ENCODE measurements around the gene EFEMP2.

DNA sequence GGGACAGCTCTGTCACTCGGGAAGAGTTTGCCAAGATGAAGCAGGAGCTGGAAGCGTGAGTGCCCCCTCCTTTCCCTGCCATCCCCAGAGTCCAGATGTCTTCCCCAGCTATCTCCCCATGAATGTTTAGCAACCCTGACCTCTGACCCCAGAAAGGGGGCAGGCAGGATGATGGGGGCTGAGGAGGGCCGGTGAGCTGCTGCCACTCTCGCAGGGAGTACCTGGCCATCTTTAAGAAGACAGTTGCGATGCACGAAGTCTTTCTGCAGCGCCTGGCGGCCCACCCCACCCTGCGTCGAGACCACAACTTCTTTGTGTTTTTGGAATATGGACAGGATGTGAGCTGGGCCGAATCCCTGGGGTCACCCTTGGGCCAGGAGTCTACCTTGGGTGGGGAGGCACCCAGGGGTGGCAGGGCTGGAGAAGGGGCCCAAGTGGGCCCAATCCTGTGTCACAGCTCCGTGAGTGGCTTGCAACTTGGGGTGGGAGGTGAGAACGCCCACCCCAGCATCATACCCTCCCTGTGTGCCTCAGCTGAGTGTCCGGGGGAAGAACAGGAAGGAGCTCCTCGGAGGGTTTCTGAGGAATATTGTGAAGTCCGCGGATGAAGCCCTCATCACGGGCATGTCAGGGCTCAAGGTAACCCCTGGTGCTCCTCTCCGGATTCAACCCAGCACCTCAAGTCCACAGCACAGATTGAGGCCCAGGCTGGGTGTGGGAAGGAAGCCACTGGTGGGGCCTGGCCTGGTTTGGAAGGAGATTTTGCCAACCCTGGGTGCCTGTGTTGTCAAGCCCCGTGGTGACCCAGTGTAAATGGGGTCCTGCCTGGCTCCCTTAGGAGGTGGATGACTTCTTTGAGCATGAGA, 22.1 kb downstream of the EFEMP2 start:
- TF ChIP-seq, protein P1, sequence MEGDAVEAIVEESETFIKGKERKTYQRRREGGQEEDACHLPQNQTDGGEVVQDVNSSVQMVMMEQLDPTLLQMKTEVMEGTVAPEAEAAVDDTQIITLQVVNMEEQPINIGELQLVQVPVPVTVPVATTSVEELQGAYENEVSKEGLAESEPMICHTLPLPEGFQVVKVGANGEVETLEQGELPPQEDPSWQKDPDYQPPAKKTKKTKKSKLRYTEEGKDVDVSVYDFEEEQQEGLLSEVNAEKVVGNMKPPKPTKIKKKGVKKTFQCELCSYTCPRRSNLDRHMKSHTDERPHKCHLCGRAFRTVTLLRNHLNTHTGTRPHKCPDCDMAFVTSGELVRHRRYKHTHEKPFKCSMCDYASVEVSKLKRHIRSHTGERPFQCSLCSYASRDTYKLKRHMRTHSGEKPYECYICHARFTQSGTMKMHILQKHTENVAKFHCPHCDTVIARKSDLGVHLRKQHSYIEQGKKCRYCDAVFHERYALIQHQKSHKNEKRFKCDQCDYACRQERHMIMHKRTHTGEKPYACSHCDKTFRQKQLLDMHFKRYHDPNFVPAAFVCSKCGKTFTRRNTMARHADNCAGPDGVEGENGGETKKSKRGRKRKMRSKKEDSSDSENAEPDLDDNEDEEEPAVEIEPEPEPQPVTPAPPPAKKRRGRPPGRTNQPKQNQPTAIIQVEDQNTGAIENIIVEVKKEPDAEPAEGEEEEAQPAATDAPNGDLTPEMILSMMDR (IDR thresholded peaks at IDR 0.05), result no peak
- TF ChIP-seq EZH2phosphoT487 (IDR thresholded peaks at IDR 0.05), result no peak

Measured in neural progenitor cell (in vitro differentiated cells).